Activated CD4-positive, alpha-beta T cell treated with anti-CD3 and anti-CD28 coated beads for 48 hours (primary cell): ENCODE data around the gene ACTR10.

Source experiments
- DNase-seq: peaks from one replicate; pipeline ENCODE4 v3.0.0-alpha.2; 2020

Gene ACTR10

GRCh38 chr14:58199726-58200479, at the start of gene ACTR10:
Gene ACTR10 (plus strand): TSS chr14:58200149. CDS start chr14:58200218, 69 bp downstream.
- peak; percentile 93 for DNase-seq

GRCh38 chr14:58150243-58150805, 49.6 kb upstream of the ACTR10 start:
- DNase-seq: no peak

DNA sequence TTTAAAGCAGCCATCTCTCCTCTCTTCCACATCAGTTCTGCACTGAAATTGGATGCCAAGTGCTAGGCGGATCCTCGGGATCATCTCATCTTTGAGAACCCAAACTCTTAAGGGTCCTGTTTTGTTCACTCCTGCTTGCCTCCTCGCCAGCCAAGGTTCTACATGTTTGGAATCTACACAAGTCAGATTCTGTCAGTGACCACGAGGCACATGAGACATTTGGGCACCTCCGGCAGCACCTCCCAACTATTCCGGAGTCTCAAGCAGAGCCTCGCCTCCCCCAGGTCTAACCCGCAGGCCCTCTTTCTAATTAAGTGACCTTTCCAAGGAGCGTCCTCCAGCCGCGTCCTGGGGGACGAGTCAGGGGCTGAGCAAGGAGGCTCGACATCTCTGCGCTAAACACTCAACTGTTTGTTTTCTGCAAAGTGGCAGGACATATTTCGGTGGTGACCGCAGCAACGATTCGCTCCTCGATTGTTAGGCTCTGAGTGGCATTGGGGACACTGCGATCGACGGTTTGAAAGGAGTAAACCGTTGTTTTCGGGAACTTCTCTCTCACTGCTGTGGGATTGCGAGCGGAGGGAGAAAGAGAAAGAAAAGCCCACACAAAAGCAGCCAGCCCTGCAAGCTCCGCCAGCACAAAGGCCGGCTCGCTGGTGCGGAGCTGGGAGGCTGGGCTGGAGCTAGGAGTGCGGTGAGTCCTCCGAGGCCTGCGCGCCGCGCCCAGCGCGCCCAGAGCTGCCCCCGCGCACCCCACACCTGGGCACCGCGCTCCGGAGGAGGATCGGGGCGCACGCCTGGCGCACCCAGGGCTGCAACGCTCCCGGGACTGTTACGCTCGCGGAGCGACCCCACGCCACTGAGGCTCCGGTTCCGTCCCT, 48.6 kb upstream of the ACTR10 start:
- peak; percentile 7 for DNase-seq

GRCh38 chr14:58152014-58152857, 47.7 kb upstream of the ACTR10 start, which contains the start of gene ARMH4:
Gene ARMH4 (minus strand): TSS chr14:58152213. CDS start chr14:58139358, 12,855 bp downstream.
- DNase-seq: peak; percentile 67

DNA sequence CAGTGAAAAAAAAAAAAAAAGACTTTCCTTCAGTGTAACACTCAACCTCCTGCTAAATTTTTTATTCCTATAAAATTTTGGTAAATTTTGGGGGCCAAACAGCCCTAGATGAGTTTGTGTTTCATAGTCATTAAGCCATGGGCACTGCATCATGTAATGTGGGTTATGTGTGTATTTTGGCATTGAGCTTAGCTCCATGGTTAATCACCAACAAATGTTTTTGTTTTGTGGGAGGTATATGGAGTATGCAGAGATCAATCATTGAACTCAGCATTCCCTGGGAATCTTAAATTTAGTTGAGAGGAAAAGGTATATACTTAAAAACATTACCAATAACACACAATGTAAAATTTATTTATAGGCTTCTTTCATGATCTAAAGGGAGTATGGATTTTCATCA, 39.4 kb upstream of the ACTR10 start:
- DNase-seq: no peak

GRCh38 chr14:58166005-58166983, 33.7 kb upstream of the ACTR10 start:
- peak; percentile 86 for DNase-seq

DNA sequence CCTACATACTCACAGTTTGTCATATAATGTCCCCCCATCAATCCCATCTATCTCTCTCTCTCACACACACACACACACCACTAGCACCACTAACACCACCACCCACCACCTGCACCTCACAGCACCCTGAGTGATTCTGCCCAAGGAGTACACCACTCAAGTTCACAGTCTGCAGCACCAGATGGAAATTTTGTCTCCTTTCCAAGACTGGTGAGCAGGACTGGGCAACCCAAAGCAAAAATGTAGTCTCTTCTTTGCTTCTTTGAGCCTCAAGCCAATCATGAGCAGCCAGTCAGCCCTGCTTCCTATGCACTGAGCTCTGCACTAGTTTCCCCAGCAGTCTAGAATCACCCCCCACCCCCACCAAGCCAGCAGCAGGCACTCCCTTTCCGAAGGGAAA, 32.9 kb upstream of the ACTR10 start:
- DNase-seq: no peak

DNA sequence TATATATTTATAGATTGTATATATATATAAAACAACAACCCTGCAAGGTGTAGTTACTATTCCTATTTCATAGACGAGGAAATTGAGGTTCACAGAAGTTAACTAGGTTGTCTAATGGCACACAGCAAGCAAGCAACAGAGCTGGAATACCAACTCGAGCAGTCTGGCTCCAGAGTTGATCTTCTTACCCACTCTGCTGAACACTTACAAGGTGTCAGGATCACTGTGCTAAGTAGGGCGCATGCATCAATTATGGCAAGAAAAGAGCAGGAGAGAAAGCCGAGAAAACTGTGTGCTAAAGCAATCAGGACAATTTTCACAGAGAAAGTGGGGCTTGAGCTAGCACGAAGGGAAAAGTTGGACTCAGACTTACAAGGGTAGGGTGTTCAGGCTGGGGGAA, 32.1 kb upstream of the ACTR10 start:
- DNase-seq: no peak

DNA sequence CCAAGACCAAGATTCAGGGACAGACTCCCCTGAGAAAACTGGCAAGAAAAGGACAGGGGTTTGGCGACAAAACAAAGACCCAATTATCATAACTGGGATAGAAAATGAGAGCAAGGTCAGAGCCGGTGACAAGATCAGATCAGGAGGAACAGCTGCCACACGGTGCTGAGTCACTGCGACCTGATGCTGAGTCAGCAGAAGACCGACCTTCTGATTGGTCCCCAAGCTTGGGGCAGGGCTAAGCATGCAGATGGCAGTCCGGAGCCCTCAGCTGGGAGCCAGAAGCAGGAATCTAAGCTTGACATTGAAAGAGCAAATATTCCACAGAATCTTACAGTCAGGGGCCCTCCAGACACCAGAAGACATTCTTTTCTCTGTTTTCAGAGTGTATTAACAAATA, 28.9 kb upstream of the ACTR10 start:
- peak; percentile 74 for DNase-seq

DNA sequence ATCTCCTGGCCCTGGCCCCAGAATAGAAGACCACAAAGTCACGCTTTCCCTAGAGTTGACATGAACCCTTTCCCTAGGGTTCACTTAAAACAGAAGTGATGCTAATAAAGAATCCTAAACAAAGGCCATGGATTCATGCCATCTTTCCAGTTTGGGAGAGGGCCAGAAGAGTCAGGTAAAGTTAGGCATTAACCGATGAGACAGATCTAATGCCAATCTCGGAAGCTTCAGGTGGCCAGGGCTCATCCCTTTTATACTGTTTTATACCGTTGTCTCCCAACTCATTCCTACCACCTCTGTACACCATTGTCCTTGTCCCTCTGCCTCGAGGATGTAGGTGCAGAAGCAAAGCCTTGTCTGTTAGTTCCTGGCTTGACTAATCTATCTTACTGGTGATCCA, 22.8 kb upstream of the ACTR10 start:
- DNase-seq: no peak

GRCh38 chr14:58189176-58189575, 10.8 kb upstream of the ACTR10 start:
- no peak for DNase-seq

DNA sequence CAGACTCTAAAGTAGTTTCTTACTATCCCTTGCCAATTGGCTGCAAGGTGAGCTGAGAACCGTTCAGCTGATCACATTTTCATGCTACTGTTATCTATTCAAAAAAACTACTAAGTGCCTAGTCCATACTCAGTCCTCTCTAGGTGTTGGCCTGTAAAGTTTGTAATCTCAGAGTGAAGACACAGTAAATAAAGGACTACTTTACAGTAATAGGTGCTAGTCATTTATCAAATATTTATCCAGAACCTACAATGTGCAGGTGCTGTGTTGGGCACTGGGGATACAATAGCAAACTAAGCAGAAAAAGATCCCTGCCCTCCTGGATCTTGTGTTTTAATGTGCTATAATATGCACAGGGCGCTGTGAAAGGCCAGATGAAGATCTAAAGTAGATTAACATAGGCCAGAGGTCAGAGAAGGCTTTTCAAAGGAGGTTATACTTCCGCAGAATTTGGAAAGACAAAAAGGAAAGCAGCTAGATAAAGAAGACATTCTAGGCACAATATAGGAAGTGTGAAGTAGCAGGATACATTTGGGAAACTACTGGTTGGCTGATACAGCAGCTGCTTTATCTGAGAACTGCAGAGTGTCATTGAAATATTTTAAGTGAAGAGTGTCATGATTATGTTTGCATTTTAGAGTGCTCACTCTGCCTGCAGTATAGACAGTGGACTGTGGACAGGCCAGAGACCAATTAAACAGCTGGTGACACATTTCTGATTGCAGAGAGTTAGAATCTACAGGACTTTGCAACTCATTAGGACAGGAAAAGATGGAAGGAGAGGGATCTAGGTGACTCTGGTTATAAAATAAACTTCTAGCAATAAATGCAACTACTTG, 8.0 kb upstream of the ACTR10 start:
- DNase-seq: no peak

DNA sequence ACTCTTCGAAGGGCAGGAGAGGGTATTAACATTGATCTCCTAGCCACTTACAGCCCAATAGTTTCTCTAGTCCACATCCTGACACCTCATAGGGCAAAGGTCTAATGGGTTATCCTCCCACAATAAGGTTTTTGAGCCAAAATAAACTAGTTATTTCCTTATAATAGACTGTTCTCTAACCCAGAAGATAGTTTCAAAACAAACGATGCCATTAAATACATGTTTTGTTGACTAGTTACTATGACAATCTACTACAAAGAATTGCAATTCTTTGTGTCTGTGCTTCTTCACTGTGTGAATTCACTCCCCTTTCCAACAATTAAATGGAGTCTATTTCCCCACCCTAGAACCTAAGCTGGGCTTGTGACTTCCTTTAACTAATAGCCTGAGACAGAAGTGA, 6.4 kb upstream of the ACTR10 start:
- DNase-seq: no peak

DNA sequence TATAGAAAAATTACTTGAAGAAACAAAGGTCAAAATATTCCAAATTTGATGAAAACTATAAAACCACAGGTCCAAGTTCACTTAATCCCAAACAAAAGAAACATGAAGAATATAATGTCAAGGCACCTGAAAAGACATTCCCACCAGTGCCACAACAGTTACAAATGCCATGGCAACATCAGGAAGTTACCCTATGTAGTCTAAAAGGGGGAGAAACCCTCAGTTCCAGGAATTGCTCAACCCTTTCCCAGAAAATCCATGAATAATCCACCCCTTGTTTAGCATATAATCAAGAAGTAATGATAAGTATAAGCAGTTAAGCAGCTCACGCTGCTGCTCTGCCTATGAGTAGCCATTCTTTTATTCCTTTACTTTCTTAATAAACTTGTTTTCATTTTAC, 3.8 kb upstream of the ACTR10 start:
- no peak for DNase-seq

DNA sequence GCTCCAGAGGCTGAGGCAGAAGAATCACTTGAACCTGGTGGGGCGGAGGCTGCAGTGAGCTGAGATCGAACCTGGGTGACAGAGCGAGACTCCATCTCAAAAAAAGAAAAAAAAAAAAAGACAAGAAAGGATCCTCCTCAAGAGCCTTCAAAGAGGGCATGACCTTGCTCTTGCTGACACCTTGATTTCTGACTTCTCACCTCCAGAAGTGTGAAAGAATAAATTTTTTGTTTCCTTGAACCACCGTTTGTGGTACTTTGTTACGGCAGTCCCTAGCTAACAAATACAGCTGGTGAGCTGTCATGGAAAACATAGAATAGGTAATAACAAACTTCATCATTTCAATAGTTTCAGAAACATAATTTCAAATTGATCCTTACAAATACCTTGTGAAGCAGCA, 1.9 kb upstream of the ACTR10 start:
- DNase-seq: no peak

DNA sequence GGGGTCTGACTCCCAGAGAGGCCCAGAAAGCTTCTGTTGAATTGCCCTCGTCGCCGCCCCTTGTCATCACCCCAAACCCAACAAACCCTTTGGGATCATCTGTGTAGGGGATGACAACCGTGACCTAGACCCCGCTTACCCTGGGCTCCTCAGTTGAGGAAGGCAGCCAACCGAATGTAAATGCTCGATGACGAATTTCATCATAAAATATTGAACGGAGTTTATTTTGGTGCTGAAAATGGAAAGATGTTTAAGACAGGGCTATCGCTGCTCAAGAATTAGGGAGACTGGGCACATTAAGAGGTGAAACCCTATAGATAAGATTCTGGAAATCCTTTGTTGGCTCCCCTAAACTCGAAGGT, 512 bp downstream of the ACTR10 start:
- DNase-seq: no peak

GRCh38 chr14:58200846-58201245, 897 bp downstream of the ACTR10 start:
- no peak for DNase-seq

GRCh38 chr14:58213176-58213575, 13.2 kb downstream of the ACTR10 start:
- DNase-seq: no peak

- no peak for DNase-seq
Observed at GRCh38 chr14:58215191-58215914, 15.4 kb downstream of the ACTR10 start.

- no peak for DNase-seq
Observed at GRCh38 chr14:58216544-58216943, 16.6 kb downstream of the ACTR10 start.
